Astrocyte of the cerebellum (primary cell): Measurements from ENCODE around the gene GPLD1.

ENCODE experiments used
- DNase-seq: peaks from one replicate; pipeline ENCODE4 v3.0.0-alpha.2; 2011; ENCODE audit warnings: low read depth
- H3K4me3 ChIP-seq: 2 replicates; pipeline ENCODE4 v1.5.1; 2011; ENCODE audit warnings: mild to moderate bottlenecking, low read depth, low read length, moderate library complexity
- CTCF ChIP-seq: IDR thresholded peaks from 2 replicates; pipeline ENCODE4 v1.5.1; 2012; ENCODE audit warnings: low read length, low read depth, moderate library complexity, mild to moderate bottlenecking; ENCODE audit errors: missing control alignments
- in situ Hi-C: cut with HindIII; loops from 2 replicates; pipeline ENCODE4 v1.10.0; 2017; ENCODE audit warnings: low sequenced_read_pairs

The GPLD1 gene

GRCh38 chr6:24412294-24412693 lies 77.1 kb downstream of the GPLD1 start:
- no peak for DNase-seq
- no peak for TF ChIP-seq CTCF
- in situ Hi-C loops, result no loop called here
- no peak overlapping the region for H3K4me3 ChIP-seq

GRCh38 chr6:24410622-24411021 lies 78.8 kb downstream of the GPLD1 start:
- H3K4me3 ChIP-seq, result no peak overlapping the region
- in situ Hi-C loops, result no loop called here
- DNase-seq, result no peak
- no peak for TF ChIP-seq CTCF

- no peak for TF ChIP-seq CTCF
- in situ Hi-C loops, result no loop called here
- no peak overlapping the region for H3K4me3 ChIP-seq
- DNase-seq, result no peak
Measured at GRCh38 chr6:24408719-24409410, 80.5 kb downstream of the GPLD1 start.

GRCh38 chr6:24405262-24405661 lies 84.1 kb downstream of the GPLD1 start:
- in situ Hi-C loops, result no loop called here
- DNase-seq, result no peak
- no peak overlapping the region for H3K4me3 ChIP-seq
- no peak for TF ChIP-seq CTCF

GRCh38 chr6:24403501-24403824 lies 85.9 kb downstream of the GPLD1 start:
- TF ChIP-seq CTCF, result no peak
- H3K4me3 ChIP-seq, result peak overlapping the region; percentile 66
- in situ Hi-C loops, result no loop called here
- no peak for DNase-seq

- in situ Hi-C loops, result no loop called here
- peak; percentile 26 for DNase-seq
- TF ChIP-seq CTCF, result no peak
- peak within 1 kb of the TSS; percentile 66 for H3K4me3 ChIP-seq
Measured at GRCh38 chr6:24402697-24403500, 86.5 kb downstream of the GPLD1 start, which contains the start of gene MRS2. MRS2 (plus strand) TSS chr6:24402936; CDS start chr6:24403047, 111 bp downstream.
